22Rv1 (cell line): ENCODE results near the gene MLH3.

Source experiments
- ZFX ChIP-seq: fragments of 450-650 bp; IDR thresholded peaks from 2 replicates; pipeline ENCODE4 v1.6.1; 2017; ENCODE audit warnings: antibody characterized with exemption, borderline replicate concordance
- TF ChIP-seq, protein P1 (sequence below): fragments of 450-650 bp; IDR thresholded peaks from 2 replicates; pipeline ENCODE4 v1.5.1; 2017; ENCODE audit warnings: mild to moderate bottlenecking

DNA sequence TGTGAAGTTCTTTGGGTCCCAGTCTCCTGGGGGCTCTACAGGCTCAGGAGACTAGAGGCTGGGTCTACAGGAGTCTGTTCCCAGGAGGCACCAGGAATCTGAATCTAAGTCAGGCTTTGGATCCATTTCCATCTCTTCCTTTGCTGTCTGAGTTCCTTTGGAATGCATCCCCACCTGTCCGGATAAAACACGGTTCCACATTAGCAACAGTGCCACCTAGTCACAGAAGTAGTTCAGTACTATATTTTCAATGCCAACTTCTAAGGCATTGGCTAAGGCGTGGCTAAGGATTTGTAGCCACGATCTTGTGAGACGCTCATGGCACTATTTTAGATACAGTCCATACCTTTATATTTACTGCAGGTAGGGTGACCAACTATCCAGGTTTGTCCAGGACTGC is 33.2 kb upstream of the MLH3 start:
- TF ChIP-seq, protein P1, sequence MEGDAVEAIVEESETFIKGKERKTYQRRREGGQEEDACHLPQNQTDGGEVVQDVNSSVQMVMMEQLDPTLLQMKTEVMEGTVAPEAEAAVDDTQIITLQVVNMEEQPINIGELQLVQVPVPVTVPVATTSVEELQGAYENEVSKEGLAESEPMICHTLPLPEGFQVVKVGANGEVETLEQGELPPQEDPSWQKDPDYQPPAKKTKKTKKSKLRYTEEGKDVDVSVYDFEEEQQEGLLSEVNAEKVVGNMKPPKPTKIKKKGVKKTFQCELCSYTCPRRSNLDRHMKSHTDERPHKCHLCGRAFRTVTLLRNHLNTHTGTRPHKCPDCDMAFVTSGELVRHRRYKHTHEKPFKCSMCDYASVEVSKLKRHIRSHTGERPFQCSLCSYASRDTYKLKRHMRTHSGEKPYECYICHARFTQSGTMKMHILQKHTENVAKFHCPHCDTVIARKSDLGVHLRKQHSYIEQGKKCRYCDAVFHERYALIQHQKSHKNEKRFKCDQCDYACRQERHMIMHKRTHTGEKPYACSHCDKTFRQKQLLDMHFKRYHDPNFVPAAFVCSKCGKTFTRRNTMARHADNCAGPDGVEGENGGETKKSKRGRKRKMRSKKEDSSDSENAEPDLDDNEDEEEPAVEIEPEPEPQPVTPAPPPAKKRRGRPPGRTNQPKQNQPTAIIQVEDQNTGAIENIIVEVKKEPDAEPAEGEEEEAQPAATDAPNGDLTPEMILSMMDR: peak; percentile 58
- no peak for TF ChIP-seq ZFX
